CD4-positive, alpha-beta T cell (primary cell): ENCODE measurements around the gene TLR9. TPM values are rescaled to one million over a fixed set of nuclear protein-coding genes. Genes with fewer than 3 reads are reported as not detected.

Experiments used
- ATAC-seq: fragments of 200-7000 bp; cut with Tn5 transposase; one replicate; pipeline ENCODE4 v1.10.0; 2022; ENCODE audit warnings: mild to moderate bottlenecking; ENCODE audit not compliant: poor library complexity
- CTCF ChIA-PET: fragments of 350-600 bp; sonication (Branson Sonifier 250); formaldehyde crosslinking; loops from one replicate; lab custom pipeline; 2021; ENCODE audit warnings: antibody characterized with exemption, inconsistent platforms; lab: Charles Lee
- POLR2A ChIA-PET: fragments of 350-600 bp; sonication (Branson Sonifier 250); formaldehyde crosslinking; loops from one replicate; lab custom pipeline; 2021; ENCODE audit warnings: antibody characterized with exemption, inconsistent platforms; lab: Charles Lee
- DNase-seq, 14 experiments: peaks; one replicate each; pipeline ENCODE4 v3.0.0-alpha.2; 2013 to 2020; ENCODE audit warnings: mixed read lengths in 2 of 14
- H3K27ac ChIP-seq, 2 donors: one replicate each; pipeline versions ENCODE4 v1.5.1 to v1.7.0; 2013; ENCODE audit warnings: low read length in 2 of 2, low read depth in 1 of 2, mild to moderate bottlenecking in 1 of 2
- H3K27me3 ChIP-seq, 2 experiments: 1 replicate in 1 of 2; 2 replicates in 1 of 2; pipeline versions ENCODE4 v1.6.1 to v1.7.0; 2013; ENCODE audit warnings: low read length in 2 of 2, control low read depth in 1 of 2, mild to moderate bottlenecking in 1 of 2, moderate library complexity in 1 of 2; ENCODE audit not compliant: insufficient read depth in 2 of 2, control insufficient read depth in 1 of 2
- H3K36me3 ChIP-seq: one replicate; pipeline ENCODE4 v1.6.1; 2013; ENCODE audit warnings: low read length, control low read depth; ENCODE audit not compliant: insufficient read depth
- H3K4me1 ChIP-seq: one replicate; pipeline ENCODE4 v1.6.1; 2013; ENCODE audit warnings: low read length, control low read depth; ENCODE audit not compliant: insufficient read depth
- H3K4me3 ChIP-seq: one replicate; pipeline ENCODE4 v1.5.1; 2013; ENCODE audit warnings: mild to moderate bottlenecking, low read length, moderate library complexity
- H3K9me3 ChIP-seq, 2 experiments: 1 replicate in 1 of 2; 2 replicates in 1 of 2; pipeline versions ENCODE4 v1.6.1 to v1.7.0; 2013; ENCODE audit warnings: low read length in 2 of 2, mild to moderate bottlenecking in 2 of 2, control low read depth in 1 of 2, moderate library complexity in 1 of 2; ENCODE audit not compliant: control insufficient read depth in 1 of 2, insufficient read depth in 1 of 2
- H3K27ac Mint-ChIP-seq: one replicate; pipeline ENCODE4 v1.8.0; 2020; ENCODE audit warnings: mixed read lengths
- H3K27me3 Mint-ChIP-seq: one replicate; pipeline ENCODE4 v1.8.0; 2021; ENCODE audit warnings: mixed read lengths
- H3K36me3 Mint-ChIP-seq: one replicate; pipeline ENCODE4 v1.8.0; 2021; ENCODE audit warnings: low read depth, mixed read lengths
- H3K4me1 Mint-ChIP-seq: one replicate; pipeline ENCODE4 v1.8.0; 2021; ENCODE audit warnings: low read depth, mixed read lengths
- H3K4me3 Mint-ChIP-seq: one replicate; pipeline ENCODE4 v1.8.0; 2020; ENCODE audit warnings: mild to moderate bottlenecking, mixed read lengths
- H3K9me3 Mint-ChIP-seq: one replicate; pipeline ENCODE4 v1.8.0; 2020; ENCODE audit warnings: mixed read lengths
- CTCF ChIP-seq: fragments of 200-600 bp; IDR thresholded peaks from one replicate; pipeline ENCODE4 v1.8.0; 2022; ENCODE audit warnings: antibody characterized with exemption, mild to moderate bottlenecking
- intact Hi-C, 2 experiments: fragments of 100-400 bp; cut with DNase I in 1 of 2; cut with micrococcal nuclease in 1 of 2; formaldehyde crosslinking; loops; one replicate each; pipeline versions ENCODE4 v1.15.1 to v1.9.0; 2023 to 2025; cut with DNase I, micrococcal nuclease
- total RNA-seq, 174 experiments: library from RNA in 2 of 174; stranded (reverse) in 2 of 174; gene quantifications; one replicate each; pipeline ENCODE4 v1.2.3 and lab custom pipeline; 2021 to 2026

The TLR9 gene
- total RNA-seq, 2 experiments from 2014 or later = 0.08 to 0.17 TPM

GRCh38 chr3:52229656-52230055, 4.2 kb upstream of the TLR9 start:
- Histone ChIP-seq H3K27ac (no peak overlapping the region), H3K9me3 (no peaks in the 10 kb centered on the region), H3K36me3 (peaks cover 66% of the 10 kb centered on the region), H3K4me1 (peaks cover 74% of the 10 kb centered on the region), H3K4me3 (no peak overlapping the region), H3K27me3 (no peaks in the 10 kb centered on the region)
- H3K36me3 Mint-ChIP-seq = peaks cover 75% of the 10 kb centered on the region
- POLR2A ChIA-PET = interaction anchor here (1.2 to 1.5 kb wide), 2 partner anchors 20 to 49 kb away, joined by 3 to 4 read pairs; partner anchors contain the start of gene WDR82
- TF ChIP-seq CTCF = no peak
- peaks cover 57% of the 10 kb centered on the region for H3K4me1 Mint-ChIP-seq
- no peak overlapping the region for H3K4me3 Mint-ChIP-seq
- CTCF ChIA-PET = no interaction called here
- no peak overlapping the region for H3K27ac Mint-ChIP-seq
- DNase-seq = peak in 1 of 14 experiments; percentile 14
- ATAC-seq = no peak
- intact Hi-C loops = no loop called here
- no peaks in the 10 kb centered on the region for H3K27me3 Mint-ChIP-seq
- no peaks in the 10 kb centered on the region for H3K9me3 Mint-ChIP-seq

- peaks cover 67% of the 10 kb centered on the region for H3K36me3 Mint-ChIP-seq
- Histone ChIP-seq H3K27ac (no peak overlapping the region), H3K36me3 (peaks cover 58% of the 10 kb centered on the region), H3K9me3 (no peaks in the 10 kb centered on the region), H3K4me1 (peaks cover 74% of the 10 kb centered on the region), H3K4me3 (no peak overlapping the region), H3K27me3 (no peaks in the 10 kb centered on the region)
- no peak overlapping the region for H3K27ac Mint-ChIP-seq
- no peaks in the 10 kb centered on the region for H3K9me3 Mint-ChIP-seq
- TF ChIP-seq CTCF = no peak
- no peak overlapping the region for H3K4me3 Mint-ChIP-seq
- ChIA-PET POLR2A (interaction anchor here (1.2 to 1.5 kb wide), 2 partner anchors 21 to 50 kb away, joined by 3 to 4 read pairs; partner anchors contain the start of gene WDR82), CTCF (no interaction called here)
- DNase-seq (peak in 2 of 14 experiments; percentile 4 to 18), ATAC-seq (no peak)
- intact Hi-C loops = no loop called here
- H3K27me3 Mint-ChIP-seq = no peaks in the 10 kb centered on the region
- peaks cover 57% of the 10 kb centered on the region for H3K4me1 Mint-ChIP-seq
These were observed 3.4 kb upstream of the TLR9 start for GRCh38 chr3:52228751-52229291.

GRCh38 chr3:52228266-52228665, 2.8 kb upstream of the TLR9 start:
- Mint-ChIP-seq H3K4me1 (peaks cover 57% of the 10 kb centered on the region), H3K4me3 (no peak overlapping the region), H3K27ac (peak overlapping the region; percentile 17), H3K27me3 (no peaks in the 10 kb centered on the region), H3K36me3 (peaks cover 62% of the 10 kb centered on the region), H3K9me3 (no peaks in the 10 kb centered on the region)
- ChIA-PET POLR2A (interaction anchor here (1.5 kb wide), 1 partner anchor 22 kb away, joined by 4 read pairs; no protein-coding TSS in a partner anchor), CTCF (interaction anchor here (3.0 kb wide), 1 partner anchor 111 kb away, joined by 18 read pairs; no protein-coding TSS in a partner anchor)
- ATAC-seq (no peak), DNase-seq (no peak)
- intact Hi-C loops = no loop called here
- no peaks in the 10 kb centered on the region for H3K27me3 ChIP-seq
- peaks cover 55% of the 10 kb centered on the region for H3K36me3 ChIP-seq
- no peaks in the 10 kb centered on the region for H3K9me3 ChIP-seq
- peaks cover 76% of the 10 kb centered on the region for H3K4me1 ChIP-seq
- no peak for TF ChIP-seq CTCF
- no peak overlapping the region for H3K4me3 ChIP-seq
- H3K27ac ChIP-seq = no peak overlapping the region
